GM19328 (cell line): ENCODE data around the gene ADGRA1.
"Not testable (repeated sequence)": the region's sequence is repeated elsewhere in the genome, so short reads cannot be mapped to it uniquely, and the experiment has no call there.

ENCODE experiments used
- ATAC-seq: cut with Tn5 transposase; IDR thresholded peaks from one replicate; pipeline ENCODE4 v1.9.1; 2021; ENCODE audit warnings: mild to moderate bottlenecking, moderate library complexity; ENCODE audit not compliant: unreplicated experiment

The ADGRA1 gene, protein sequence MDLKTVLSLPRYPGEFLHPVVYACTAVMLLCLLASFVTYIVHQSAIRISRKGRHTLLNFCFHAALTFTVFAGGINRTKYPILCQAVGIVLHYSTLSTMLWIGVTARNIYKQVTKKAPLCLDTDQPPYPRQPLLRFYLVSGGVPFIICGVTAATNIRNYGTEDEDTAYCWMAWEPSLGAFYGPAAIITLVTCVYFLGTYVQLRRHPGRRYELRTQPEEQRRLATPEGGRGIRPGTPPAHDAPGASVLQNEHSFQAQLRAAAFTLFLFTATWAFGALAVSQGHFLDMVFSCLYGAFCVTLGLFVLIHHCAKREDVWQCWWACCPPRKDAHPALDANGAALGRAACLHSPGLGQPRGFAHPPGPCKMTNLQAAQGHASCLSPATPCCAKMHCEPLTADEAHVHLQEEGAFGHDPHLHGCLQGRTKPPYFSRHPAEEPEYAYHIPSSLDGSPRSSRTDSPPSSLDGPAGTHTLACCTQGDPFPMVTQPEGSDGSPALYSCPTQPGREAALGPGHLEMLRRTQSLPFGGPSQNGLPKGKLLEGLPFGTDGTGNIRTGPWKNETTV

DNA sequence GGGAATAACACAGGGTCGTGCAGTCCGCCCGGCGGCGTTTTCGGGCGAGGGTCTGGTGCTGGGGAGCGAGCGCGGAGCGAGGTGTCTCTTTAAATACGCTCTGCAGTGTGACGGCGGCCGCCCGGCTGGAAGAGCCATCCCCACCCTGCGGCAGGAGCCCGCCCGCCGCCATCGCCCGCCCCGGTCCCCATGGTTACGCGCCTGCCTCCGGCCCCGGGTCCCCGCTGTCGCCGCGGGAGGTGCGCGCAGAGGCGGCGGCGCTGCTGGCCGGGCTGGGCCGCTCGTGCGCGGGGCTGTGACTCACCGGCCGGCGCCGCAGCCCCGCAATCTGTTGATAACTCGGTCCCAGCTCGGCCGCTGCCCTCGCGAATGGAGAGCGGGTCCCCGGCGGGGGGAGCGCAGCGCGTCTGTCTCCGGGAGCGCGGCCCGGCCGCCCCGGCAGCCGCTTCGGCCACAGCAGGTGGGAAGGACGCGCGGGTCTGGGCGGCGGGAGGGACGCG, at the start of gene ADGRA1:
ADGRA1 (plus strand) TSS at position 246 of the 500 bp plus-strand sequence. CDS start 986 bp downstream, outside the sequence.
- ATAC-seq = no peak

DNA sequence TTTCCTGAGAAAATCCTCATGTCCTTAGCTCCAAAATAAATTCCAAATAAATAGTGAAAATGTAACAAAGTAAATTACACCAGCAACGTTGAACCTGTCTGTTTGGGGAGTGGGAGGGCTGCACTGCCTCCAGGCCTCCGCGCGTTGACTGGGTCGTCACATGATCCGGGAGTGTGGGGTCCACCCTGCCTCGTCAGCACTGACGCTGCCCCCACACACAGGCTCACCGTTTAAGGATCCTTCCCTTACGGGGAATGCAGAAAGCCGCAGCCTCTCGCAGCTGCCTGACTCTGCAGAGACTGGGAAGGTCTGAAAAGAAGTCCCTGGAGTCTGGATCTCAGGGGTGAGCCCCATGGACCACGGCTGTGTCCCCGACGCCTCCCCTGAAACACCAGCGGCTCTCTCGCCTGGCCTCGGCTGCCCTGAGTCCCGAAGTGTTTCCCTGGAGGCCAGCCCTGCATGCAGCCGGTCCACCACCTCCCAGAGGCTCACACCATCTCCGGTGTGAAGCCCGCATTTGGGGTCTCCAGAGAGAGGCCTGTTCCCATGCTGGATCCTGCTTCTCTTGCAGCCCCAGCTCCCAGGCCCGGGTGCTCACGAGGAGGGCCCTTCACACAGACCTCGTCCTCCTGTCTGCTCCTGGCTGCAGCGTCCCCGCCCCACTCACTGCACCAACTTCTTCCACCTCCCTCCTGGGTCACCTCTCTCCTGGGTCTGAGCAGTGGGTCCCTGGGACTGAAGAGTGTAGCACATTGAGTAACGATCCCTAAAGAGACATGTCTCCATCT, 49.5 kb upstream of the ADGRA1 start:
- ATAC-seq = no peak

DNA sequence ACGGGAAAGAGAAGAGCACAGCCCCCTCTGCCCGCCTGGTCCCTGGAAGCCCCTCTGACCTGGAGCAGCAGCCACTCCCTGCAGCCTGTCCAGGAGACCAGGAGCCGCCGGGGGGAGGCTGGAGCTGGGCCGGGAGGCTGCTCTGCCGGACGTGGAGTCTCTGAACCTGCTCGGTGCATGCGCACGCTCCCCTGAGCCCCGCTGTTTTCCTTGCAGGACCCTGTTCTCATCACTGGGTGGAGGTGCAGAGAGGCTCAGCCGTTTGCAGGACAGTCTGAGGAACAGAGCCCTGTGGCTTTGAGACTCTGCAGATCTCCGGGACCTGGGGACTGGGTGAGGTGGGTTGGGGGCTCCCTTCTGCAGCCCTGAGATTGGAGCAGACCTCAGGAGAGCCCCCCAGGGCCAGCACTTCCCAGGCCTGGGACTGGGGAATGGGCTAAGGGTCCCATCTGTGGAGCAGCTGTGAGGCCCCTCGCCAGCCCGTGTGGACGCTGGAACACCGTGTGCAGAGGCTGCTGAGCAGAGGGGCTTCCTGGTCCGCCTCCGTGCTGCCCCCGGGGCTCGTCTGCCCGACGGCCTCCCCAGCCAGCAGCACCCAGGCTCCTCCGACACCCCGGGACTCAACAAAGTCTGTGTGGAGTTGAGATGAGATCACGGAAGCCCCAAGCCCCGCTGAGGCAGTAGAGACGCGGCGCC, 48.5 kb upstream of the ADGRA1 start:
- no peak for ATAC-seq

DNA sequence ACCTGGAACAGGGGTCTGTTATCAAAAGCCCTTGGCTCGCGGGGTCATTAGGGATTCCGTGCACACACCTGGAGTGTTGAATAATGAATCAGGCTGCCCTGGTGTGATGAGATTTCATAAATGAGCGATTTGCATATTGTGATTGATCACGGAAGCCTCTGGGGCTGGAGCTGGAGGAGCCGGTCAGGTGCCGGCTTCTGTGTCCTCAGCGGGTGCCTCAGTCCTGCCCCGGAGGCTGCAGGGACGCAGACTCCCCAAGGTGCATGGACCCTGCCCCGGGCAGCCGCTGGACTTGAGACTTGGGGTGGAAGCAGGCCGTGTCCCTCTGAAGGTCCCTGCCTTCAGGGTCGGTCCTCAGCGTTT, 47.9 kb upstream of the ADGRA1 start:
- no peak for ATAC-seq

DNA sequence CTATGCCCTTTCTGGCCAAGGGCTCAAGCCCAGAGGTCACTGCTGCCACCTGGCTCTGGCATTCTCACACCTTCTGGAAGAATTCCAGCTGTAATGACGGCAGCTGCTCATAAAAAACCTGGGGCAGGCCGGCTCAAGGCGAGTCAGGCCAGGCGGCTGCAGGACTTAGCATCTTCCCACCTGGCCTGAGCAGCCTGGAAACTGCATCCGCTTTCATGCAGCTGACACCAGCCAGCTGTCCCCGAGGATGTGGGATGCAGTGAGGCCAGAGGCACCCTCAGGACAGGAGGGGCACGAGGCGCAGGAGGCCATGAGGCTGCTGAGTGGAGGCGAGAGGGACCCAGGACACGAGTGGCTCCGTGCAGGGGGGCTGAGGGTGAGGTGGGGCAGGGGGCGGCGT, 47.5 kb upstream of the ADGRA1 start:
- no peak for ATAC-seq

DNA sequence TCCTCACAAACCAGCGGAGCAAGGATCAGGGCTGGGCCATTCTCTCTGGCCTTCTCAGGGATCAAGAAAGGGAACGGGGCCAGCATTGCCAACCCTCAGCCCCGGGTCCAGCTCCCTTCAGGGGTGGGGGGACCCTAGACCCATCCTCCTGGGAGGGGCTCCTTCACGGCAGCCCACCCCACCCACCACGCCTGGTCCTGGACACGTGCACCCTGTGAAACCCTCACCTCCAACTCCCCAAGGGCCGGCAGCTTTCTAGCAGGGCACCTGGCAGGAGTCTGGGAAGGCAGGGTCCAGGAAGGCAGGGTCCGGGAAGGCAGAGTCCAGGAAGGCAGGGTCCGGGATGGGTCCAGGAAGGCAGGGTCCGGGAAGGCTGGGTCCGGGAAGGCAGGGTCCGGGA, 46.6 kb upstream of the ADGRA1 start:
- ATAC-seq = no peak

DNA sequence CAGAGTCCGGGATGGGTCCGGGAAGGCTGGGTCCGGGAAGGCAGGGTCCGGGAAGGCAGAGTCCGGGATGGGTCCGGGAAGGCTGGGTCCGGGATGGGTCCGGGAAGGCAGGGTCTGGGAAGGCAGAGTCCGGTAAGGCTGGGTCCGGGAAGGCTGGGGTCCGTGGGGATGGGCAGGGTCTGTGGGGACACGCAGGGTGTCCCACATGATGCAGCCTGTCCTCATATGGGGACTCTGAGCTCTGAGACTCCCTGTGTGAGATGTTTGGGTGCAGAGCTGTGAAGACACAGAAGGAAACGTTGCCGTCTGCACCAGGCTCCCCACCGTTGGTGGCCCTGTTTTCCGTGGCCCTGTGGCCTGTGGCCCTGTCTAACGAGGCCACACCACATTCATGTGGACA, 45.7 kb upstream of the ADGRA1 start:
- ATAC-seq = no peak

DNA sequence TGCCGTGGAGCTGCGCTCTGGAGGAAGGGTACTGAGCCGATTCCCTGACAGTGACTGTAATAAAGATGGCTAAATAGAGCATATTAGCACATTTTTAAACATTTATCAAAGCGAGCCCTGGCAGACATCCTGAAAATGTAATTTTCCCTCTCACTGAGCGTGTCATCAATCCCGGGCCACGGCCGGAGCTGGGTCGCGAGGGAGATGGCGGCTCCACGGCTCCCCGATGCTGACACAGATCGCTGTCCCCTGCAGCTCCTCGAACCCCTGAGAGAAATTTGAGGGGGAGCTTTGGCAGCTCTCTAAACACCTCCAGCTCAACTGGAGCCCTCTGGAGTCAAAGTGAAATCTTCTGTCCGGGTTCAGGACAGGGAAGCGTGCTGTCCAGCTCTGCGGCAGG, 44.9 kb upstream of the ADGRA1 start:
- no peak for ATAC-seq

DNA sequence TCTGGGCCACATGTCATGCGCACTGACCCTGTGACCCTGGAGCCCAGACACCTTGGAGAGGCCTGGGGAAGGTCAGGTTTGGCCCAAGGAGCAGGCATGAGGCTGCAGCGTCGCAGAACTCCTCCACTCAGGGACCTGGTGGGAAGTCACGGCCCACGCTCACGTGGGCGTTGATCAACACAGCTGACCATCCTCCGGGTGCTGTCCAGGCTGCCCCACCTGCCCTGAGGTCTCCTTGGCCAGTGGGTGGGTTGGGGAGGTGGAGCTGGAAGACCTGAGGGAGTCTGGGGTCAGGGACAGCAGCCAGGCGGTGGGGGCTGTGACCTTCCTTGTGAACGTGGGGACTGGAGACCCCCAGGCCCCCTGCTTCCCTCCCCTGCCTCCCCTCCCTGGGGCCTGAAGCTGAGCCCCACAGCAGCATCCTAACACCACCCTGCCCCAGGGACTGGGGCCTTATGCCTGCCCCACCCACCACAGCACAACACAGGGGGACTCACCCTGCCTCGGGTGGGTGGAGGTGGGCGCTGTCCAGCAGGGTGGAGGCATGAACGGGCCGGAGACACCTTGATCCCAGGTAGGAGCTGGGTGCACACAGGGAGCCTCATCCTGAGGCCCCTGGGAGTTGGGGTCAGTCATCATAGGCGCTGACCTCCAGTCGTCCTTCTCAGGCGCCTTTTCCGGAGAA, 44.0 kb upstream of the ADGRA1 start:
- no peak for ATAC-seq

DNA sequence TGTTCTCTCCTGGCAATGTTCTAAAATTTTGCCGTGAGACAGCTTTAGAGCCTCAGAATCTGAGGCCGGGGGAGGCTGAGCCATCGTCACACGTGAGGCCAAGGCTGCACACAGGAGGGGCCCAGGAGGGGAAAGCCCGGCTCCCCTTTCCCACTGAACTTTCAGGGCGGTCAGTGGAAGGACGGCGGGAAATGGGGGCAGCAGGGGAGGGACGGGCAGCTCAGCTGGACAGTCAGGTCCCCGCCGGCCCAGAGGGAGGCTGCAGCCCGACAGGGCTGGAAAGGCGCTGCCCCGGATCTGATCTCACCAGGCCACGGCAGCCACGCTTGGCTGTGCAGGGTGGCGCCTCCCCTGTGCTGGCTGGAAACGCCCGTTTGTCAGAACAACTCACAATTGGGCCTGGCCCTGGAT, 43.3 kb upstream of the ADGRA1 start:
- ATAC-seq = no peak

DNA sequence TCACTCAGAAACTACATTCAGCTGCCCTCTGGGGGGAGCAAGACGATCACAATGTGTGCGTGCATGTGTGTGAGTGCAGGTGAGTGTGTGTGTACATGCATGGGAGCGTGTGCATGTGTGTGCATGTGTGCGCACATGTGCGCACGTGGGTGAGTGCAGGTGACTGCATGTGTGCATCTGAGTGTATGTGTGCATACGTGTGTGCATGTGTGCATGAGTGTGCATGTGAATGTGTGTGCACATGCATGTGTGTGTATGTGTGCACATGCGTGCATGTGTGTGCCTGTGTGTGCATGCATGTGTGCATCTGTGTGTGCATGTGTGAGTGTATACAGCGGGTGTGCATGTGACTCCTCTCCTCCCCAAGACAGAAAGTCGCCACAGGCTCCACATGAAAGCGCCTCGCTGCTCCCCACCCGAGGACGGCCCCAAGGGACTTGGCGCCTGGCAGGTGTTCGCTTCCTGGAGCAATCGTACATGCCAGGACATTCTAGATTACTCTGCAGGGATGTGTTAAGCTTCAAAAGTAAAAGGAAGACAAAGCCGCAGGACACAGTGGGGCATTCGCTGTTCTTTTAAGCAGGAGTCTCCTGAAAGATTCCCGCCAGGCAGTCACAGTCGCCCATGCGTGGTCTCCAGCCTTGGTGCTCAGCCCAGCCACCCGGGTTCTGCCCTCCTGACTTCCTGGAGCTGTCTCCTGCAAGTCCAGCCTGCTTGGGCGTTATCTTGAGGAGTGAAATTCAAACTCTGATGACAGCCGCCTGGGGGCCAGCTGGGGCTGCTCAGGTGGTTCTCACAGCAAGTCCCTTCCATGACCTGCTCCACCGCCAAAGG, 42.0 kb upstream of the ADGRA1 start:
- no peak for ATAC-seq

DNA sequence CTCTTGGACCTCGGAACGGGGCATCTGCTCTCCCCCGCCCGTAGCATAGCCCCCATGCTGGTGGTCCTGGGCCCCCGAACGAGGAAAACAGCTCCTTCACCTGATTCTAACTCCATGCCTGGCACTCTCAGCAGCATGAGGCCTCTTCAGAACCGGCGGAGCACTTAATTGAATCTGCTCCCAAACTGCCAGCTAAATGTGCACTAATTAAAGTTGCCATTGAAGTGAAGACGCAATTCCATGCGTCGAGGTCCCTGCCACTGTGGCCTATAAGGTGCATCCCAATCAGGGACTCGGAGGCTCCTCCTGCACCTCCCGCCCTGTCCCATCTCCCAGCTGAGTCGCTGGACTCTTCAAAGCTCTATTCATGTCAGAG, 41.3 kb upstream of the ADGRA1 start:
- ATAC-seq = no peak

DNA sequence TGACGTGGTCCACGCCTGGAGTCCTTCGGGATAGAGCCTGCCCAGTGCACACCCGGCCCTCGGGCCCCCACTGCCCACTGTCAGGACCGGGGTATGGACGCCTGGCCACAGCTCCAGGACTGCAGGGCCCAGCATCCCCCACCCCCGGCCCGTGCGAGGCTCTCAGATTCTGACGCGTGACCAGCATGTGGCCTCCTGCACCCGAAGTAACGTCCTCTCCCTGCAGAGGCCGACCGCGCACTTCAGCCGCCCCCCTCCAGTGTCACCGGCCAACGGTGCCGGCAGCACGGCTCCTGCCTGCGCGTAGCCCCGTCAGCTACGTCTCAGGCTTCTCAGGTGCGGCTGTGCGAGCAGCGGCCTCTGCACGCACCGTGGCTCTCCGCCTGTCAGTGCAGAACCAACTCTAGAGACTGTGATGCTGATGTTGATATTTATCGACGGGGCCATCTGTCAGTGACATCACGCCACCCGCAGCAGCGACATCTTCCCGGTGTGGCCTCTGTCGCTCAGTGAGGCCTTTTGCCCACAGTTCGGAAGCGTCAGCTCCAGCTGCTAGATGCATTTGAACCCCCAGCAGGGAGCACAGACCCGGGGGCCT, 40.1 kb upstream of the ADGRA1 start:
- ATAC-seq = no peak

DNA sequence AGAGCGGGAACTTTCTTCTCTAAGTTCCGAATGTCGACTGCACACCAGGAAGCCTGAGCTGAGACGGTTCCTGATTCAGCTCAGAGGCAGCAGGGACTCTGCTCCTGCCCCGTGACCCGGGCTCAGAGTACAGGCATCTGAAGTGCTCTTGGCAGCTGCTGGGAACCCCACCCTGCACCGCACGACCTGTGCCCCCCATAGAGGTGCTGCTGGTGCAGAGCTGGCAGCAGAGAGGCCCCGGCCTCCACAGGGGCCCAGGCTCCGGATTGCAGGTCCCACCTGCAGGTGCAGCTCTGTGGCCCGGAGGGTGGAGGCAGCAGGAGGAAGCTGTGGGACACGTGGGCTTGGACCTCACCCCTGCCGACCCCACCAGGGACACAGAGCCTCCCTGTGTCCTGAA, 39.5 kb upstream of the ADGRA1 start:
- no peak for ATAC-seq

DNA sequence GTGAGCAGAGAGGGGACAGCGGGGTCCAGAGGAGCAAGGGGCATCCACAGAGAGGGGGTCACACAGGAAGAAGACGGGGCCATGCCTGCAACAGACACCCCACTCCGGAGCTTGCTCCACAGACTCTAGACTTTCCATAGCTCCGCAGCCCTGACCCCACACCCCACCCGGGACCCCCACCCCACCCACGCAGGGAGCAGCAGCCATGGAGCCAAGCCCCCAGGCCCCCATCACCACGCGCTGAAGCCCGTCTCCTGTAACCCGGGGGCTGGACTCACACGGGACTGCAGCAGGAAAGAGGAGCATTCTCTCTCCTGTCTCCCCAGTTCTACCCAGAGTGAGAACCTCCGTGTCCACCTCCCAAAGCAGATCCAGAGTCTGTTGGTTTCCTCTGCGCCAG, 38.8 kb upstream of the ADGRA1 start:
- ATAC-seq = no peak

DNA sequence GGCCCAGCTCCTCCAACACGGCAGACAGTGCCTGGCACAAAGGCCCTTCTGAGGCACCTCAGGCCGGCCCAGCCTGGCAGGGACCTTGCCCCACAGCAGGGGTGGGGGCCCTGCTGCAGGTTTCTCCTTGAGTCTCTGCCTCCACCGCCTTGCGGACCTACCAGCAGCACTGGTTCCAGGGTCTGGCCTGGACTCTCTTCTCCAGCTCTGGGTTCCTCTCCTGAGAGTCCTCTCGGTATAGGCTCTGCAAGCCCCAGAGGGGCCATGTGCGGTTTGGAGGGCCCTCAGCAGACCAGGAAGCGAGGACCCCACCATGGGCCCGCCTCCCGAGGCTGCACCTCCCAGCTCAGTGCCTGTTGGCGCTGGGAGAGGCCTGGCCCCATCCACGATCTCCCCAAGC, 38.1 kb upstream of the ADGRA1 start:
- no peak for ATAC-seq

DNA sequence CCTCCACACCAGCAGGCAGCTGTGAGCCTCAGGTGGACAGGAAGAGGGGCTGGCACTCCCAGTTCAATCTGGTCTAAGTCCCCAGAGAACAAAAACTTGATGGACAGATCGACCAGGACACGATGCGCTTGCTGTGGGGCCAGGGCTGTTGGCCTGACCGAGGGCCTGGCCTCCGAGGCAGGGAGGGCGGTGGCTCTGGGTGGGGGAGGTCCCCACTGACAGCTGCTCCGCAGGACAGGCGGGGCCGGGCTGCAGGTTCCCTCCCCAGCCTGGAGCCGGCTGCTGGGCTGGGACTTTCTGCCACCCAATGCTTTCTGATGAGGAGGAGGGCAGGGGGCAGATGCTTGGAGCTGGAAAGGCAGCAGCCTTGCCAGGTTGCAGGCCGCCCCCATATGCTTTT, 37.4 kb upstream of the ADGRA1 start:
- ATAC-seq = no peak

DNA sequence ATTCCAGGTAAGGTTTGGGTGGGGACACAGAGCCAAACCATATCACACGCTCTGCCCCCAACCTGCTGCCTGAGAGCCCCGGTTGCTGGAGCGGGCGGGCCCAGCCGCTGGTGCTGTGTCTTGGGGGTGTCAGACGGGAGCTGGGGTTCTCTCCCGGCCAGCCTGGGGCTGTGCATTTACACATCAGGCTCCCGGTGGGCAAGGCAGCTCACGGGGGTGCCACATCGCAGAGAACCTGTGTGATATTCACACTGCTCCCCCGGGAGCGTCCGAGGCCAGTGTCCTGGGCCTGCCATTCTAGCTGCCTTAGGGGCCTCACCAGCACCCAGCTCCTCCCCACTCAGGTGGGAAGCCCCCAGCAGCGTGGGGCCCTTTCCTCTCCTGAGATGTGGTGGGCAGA, 35.6 kb upstream of the ADGRA1 start:
- ATAC-seq = no peak

DNA sequence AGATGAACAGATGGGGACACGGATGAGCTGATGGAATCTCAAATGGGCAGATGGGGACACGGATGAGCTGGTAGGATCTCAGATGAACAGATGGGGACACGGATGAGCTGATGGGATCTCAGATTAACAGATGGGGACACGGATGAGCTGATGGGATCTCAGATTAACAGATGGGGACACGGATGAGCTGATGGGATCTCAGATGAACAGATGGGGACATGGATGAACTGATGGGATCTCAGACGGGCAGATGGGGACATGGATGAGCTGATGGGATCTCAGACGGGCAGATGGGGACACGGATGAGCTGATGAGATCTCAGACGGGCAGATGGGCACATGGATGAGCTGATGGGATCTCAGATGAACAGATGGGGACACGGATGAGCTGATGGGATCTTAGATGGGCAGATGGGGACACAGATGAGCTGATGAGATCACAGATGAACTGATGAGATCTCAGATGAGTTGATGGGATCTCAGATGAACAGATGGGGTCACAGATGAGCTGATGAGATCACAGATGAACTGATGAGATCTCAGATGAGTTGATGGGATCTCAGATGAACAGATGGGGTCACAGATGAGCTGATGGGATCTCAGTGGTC, 34.1 kb upstream of the ADGRA1 start:
- not testable (repeated sequence) for ATAC-seq
